ENCODE results near the gene STAC3.

DNA sequence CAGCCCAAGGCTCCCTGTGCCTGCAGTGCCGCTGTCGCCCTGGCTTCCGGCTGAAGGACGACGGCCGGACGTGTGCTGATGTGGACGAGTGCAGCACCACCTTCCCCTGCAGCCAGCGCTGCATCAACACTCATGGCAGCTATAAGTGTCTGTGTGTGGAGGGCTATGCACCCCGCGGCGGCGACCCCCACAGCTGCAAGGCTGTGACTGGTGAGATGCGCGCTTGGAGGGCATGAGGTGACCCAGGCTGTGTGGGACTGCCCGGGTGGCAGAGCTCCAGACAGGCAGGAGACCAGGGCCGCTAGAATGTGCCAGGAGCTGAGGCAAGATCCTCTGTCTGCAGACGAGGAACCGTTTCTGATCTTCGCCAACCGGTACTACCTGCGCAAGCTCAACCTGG, 54.0 kb downstream of the STAC3 start:
- TF ChIP-seq, protein P1, sequence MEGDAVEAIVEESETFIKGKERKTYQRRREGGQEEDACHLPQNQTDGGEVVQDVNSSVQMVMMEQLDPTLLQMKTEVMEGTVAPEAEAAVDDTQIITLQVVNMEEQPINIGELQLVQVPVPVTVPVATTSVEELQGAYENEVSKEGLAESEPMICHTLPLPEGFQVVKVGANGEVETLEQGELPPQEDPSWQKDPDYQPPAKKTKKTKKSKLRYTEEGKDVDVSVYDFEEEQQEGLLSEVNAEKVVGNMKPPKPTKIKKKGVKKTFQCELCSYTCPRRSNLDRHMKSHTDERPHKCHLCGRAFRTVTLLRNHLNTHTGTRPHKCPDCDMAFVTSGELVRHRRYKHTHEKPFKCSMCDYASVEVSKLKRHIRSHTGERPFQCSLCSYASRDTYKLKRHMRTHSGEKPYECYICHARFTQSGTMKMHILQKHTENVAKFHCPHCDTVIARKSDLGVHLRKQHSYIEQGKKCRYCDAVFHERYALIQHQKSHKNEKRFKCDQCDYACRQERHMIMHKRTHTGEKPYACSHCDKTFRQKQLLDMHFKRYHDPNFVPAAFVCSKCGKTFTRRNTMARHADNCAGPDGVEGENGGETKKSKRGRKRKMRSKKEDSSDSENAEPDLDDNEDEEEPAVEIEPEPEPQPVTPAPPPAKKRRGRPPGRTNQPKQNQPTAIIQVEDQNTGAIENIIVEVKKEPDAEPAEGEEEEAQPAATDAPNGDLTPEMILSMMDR (IDR thresholded peaks at IDR 0.05; ENCODE audit: borderline replicate concordance, extremely low read depth, low read length, poor library complexity, severe bottlenecking) = no peak
- no peak for TF ChIP-seq EZH2 (IDR thresholded peaks at IDR 0.05; ENCODE audit: borderline replicate concordance, low read depth, low read length, severe bottlenecking)
